Measurements from ENCODE around the gene DAAM1.

The DAAM1 gene

GRCh38 chr14:59199614-59200013 lies 11.1 kb downstream of the DAAM1 start:
- Mint-ChIP-seq H3K27ac (no peak overlapping the region), H3K9me3 (no peaks in the 10 kb centered on the region)

GRCh38 chr14:59200195-59200594 lies 11.7 kb downstream of the DAAM1 start:
- H3K27ac Mint-ChIP-seq, result no peak overlapping the region
- no peaks in the 10 kb centered on the region for H3K36me3 Mint-ChIP-seq (ENCODE audit: low read depth)
- peaks cover 6% of the 10 kb centered on the region for H3K4me1 Mint-ChIP-seq (ENCODE audit: low read depth)
- DNase-seq, result no peak
- H3K9me3 Mint-ChIP-seq, result no peaks in the 10 kb centered on the region
- no peaks in the 10 kb centered on the region for H3K27me3 Mint-ChIP-seq
- H3K4me3 Mint-ChIP-seq, result no peak overlapping the region

More at GRCh38 chr14:59199614-59200013, 11.1 kb downstream of the DAAM1 start:
- Mint-ChIP-seq H3K4me3 (no peak overlapping the region), H3K27me3 (no peaks in the 10 kb centered on the region), H3K36me3 (ENCODE audit: low read depth) (no peaks in the 10 kb centered on the region), H3K4me1 (ENCODE audit: low read depth) (peaks cover 6% of the 10 kb centered on the region)
- DNase-seq, result no peak

- Mint-ChIP-seq H3K27me3 (no peaks in the 10 kb centered on the region), H3K9me3 (no peaks in the 10 kb centered on the region), H3K4me3 (no peak overlapping the region)
These were observed 13.6 kb downstream of the DAAM1 start for GRCh38 chr14:59202031-59202430.

DNA sequence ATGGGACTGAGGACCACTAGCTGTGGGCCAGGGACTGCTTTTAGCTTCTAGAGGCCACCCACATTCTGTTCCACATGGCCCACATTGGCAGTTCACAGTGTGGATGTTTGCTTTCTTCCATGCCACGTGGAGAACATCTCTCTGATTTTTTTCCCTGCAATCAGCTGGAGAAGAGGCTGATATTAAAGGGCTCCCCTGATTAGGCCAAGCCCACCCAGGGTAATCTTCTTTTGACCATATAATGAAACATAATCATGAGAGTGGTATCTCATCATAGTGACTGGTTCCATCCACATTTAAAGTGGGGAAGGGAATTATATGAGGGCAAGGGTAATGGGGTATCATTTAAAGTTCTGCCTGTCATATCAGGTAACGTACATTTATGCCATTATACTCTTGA lies 15.8 kb downstream of the DAAM1 start:
- no peaks in the 10 kb centered on the region for H3K27me3 Mint-ChIP-seq
- no peak for DNase-seq
- H3K4me3 Mint-ChIP-seq, result no peak overlapping the region
- peaks cover 11% of the 10 kb centered on the region for H3K4me1 Mint-ChIP-seq (ENCODE audit: low read depth)
- no peaks in the 10 kb centered on the region for H3K36me3 Mint-ChIP-seq (ENCODE audit: low read depth)
- H3K27ac Mint-ChIP-seq, result no peak overlapping the region
- no peaks in the 10 kb centered on the region for H3K9me3 Mint-ChIP-seq

More at GRCh38 chr14:59202031-59202430, 13.6 kb downstream of the DAAM1 start:
- no peak overlapping the region for H3K27ac Mint-ChIP-seq
- peaks cover 6% of the 10 kb centered on the region for H3K4me1 Mint-ChIP-seq (ENCODE audit: low read depth)
- no peaks in the 10 kb centered on the region for H3K36me3 Mint-ChIP-seq (ENCODE audit: low read depth)
- DNase-seq, result no peak

DNA sequence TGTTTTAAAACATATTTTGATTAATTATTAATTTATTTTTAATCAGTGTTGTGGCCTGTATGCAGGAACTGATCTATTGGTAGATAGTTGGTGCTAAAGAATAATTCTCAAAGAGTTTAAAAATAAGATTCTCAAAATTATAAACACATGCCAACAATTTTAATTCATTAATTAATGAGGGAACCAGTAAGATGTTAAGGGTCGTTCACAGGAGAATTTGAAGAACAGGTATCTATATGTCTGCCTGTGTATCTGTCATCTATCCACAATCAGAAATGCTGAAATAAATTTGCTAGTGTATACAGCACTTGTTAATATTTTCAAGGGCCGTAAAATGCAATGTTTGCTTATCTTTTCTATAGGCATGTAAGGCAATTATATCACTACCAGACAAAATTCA lies 18.4 kb downstream of the DAAM1 start:
- H3K27me3 Mint-ChIP-seq, result no peaks in the 10 kb centered on the region
- no peaks in the 10 kb centered on the region for H3K9me3 Mint-ChIP-seq
- peaks cover 9% of the 10 kb centered on the region for H3K4me1 Mint-ChIP-seq (ENCODE audit: low read depth)
- no peaks in the 10 kb centered on the region for H3K36me3 Mint-ChIP-seq (ENCODE audit: low read depth)
- no peak for DNase-seq
- H3K27ac Mint-ChIP-seq, result no peak overlapping the region
- no peak overlapping the region for H3K4me3 Mint-ChIP-seq

- no peak for DNase-seq
- Mint-ChIP-seq H3K4me3 (no peak overlapping the region), H3K4me1 (ENCODE audit: low read depth) (peaks cover 6% of the 10 kb centered on the region), H3K27ac (peak overlapping the region; percentile 55), H3K36me3 (ENCODE audit: low read depth) (no peaks in the 10 kb centered on the region), H3K9me3 (no peaks in the 10 kb centered on the region), H3K27me3 (no peaks in the 10 kb centered on the region)
These were observed 19.1 kb downstream of the DAAM1 start for GRCh38 chr14:59207506-59207933.

DNA sequence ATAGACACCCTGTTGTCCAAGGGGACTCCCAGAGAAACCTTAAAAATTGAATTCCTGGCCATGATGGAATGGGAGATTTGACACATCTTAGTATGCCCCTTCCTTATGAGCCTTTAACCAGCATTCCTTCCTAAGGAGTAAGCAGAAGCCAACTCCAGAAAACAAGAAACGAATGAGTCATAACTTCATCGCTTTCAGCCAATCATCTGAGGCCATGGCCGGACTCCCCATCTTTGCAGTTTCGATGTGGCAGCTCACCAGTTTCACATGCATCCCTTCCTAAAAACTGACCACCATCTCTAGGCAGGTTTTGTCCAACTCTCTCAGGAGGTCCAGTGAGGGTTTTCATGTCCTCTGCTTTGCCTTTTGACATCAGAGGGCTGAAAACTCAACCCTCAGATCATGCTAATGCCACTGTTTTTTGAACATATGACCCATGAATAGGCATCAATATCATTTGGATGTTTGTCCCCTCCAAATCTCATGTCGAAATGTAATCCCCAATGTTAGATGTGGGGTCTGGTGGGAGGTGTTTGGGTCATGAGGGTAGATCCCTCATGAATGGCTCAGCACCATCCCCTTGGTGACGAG lies 19.9 kb downstream of the DAAM1 start:
- H3K27ac Mint-ChIP-seq, result no peak overlapping the region
- peaks cover 6% of the 10 kb centered on the region for H3K4me1 Mint-ChIP-seq (ENCODE audit: low read depth)
- DNase-seq, result no peak
- H3K4me3 Mint-ChIP-seq, result no peak overlapping the region
- H3K36me3 Mint-ChIP-seq (ENCODE audit: low read depth), result no peaks in the 10 kb centered on the region
- no peaks in the 10 kb centered on the region for H3K27me3 Mint-ChIP-seq
- no peaks in the 10 kb centered on the region for H3K9me3 Mint-ChIP-seq

GRCh38 chr14:59208954-59209353 lies 20.5 kb downstream of the DAAM1 start:
- no peak overlapping the region for H3K4me3 Mint-ChIP-seq
- H3K27me3 Mint-ChIP-seq, result no peaks in the 10 kb centered on the region
- DNase-seq, result no peak
- no peaks in the 10 kb centered on the region for H3K36me3 Mint-ChIP-seq (ENCODE audit: low read depth)
- no peak overlapping the region for H3K27ac Mint-ChIP-seq
- no peaks in the 10 kb centered on the region for H3K9me3 Mint-ChIP-seq
- peaks cover 6% of the 10 kb centered on the region for H3K4me1 Mint-ChIP-seq (ENCODE audit: low read depth)

DNA sequence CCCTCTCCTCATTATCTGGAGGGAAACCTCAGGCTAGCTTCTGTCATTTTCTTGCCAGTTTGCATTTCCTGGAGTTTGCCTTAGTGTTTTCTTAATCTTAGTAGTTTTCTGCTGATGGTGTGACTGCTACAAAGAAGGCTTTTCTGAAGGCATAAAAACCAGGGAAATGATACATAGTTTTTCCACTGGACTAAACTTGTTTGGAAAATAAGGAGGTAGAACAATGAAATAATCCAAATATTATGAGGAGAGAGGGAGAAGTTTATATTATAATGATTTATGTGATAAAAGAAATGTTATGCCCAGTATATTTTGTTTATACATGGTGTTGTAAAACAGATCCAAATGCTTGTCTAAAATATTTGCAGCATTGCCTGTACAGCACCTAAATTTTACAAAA lies 22.2 kb downstream of the DAAM1 start:
- H3K4me3 Mint-ChIP-seq, result no peak overlapping the region
- H3K27me3 Mint-ChIP-seq, result no peaks in the 10 kb centered on the region
- H3K36me3 Mint-ChIP-seq (ENCODE audit: low read depth), result no peaks in the 10 kb centered on the region
- no peak for DNase-seq
- H3K9me3 Mint-ChIP-seq, result no peaks in the 10 kb centered on the region
- H3K27ac Mint-ChIP-seq, result no peak overlapping the region
- H3K4me1 Mint-ChIP-seq (ENCODE audit: low read depth), result peaks cover 8% of the 10 kb centered on the region

- H3K4me1 Mint-ChIP-seq (ENCODE audit: low read depth), result peaks cover 4% of the 10 kb centered on the region
- no peak overlapping the region for H3K27ac Mint-ChIP-seq
These were observed 25.2 kb downstream of the DAAM1 start for GRCh38 chr14:59213368-59214315.

DNA sequence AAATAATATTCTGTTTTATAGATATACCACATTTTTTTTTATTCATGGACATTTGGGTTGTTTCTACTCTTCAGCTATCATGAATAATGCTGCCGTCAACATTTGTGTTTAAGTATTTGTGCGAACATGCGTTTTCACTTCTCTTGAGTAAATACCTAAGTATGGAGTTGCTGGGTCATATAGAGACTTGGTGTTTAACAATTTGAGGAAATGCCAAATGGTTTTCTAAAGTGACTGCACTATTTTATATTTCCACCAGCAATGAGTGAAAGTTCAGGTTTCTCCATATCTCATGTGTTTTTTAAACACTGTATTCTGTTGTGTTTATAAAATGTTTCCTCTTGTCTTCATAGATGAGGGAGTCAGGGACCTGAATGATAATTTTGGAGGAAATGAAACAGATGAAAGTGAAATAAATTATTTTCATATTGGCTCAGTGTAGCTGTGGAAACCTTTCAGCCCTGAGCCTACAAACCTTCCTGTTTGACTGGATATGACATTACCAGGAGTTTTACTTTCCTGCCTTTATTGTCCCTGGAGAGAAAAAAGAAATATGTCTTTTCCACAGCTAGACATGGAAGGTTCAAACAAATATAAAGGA lies 26.3 kb downstream of the DAAM1 start:
- Mint-ChIP-seq H3K27ac (no peak overlapping the region), H3K9me3 (no peaks in the 10 kb centered on the region), H3K4me3 (no peak overlapping the region), H3K36me3 (ENCODE audit: low read depth) (no peaks in the 10 kb centered on the region), H3K4me1 (ENCODE audit: low read depth) (peaks cover 4% of the 10 kb centered on the region), H3K27me3 (no peaks in the 10 kb centered on the region)
- no peak for DNase-seq

More at GRCh38 chr14:59213368-59214315, 25.2 kb downstream of the DAAM1 start:
- Mint-ChIP-seq H3K27me3 (no peaks in the 10 kb centered on the region), H3K4me3 (no peak overlapping the region), H3K36me3 (ENCODE audit: low read depth) (no peaks in the 10 kb centered on the region), H3K9me3 (no peaks in the 10 kb centered on the region)
- no peak for DNase-seq

DNA sequence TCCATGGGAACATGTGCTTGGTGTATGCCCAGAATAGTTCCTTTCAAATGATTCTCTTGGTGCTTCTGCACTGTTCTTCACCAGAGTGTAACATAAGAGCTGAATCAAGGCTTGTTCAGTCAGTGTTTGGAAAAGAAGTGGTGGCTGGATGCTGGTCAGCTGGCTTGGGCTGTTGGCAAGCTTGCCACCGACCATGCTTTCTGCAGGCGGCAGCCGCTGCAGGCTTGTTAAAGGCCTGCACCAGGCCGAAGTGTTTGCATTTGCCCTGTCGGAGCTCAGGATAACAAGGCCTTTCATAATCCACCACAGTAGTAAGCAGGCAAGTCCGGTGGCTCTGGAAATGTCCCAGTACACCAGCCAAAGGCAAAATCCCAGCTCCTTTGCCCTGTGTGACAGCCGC lies 26.9 kb downstream of the DAAM1 start:
- Mint-ChIP-seq H3K27ac (no peak overlapping the region), H3K27me3 (no peaks in the 10 kb centered on the region)
- no peak for DNase-seq

GRCh38 chr14:59215757-59216156 lies 27.3 kb downstream of the DAAM1 start:
- Mint-ChIP-seq H3K27me3 (no peaks in the 10 kb centered on the region), H3K4me1 (ENCODE audit: low read depth) (peaks cover 4% of the 10 kb centered on the region), H3K36me3 (ENCODE audit: low read depth) (no peaks in the 10 kb centered on the region), H3K27ac (no peak overlapping the region), H3K9me3 (no peaks in the 10 kb centered on the region), H3K4me3 (no peak overlapping the region)
- DNase-seq, result no peak

More for the DNA sequence above, 26.9 kb downstream of the DAAM1 start:
- no peaks in the 10 kb centered on the region for H3K36me3 Mint-ChIP-seq (ENCODE audit: low read depth)
- no peaks in the 10 kb centered on the region for H3K9me3 Mint-ChIP-seq
- H3K4me3 Mint-ChIP-seq, result no peak overlapping the region
- peaks cover 4% of the 10 kb centered on the region for H3K4me1 Mint-ChIP-seq (ENCODE audit: low read depth)

- no peak overlapping the region for H3K4me3 Mint-ChIP-seq
These were observed 28.5 kb downstream of the DAAM1 start for GRCh38 chr14:59217011-59217410.

GRCh38 chr14:59221568-59221967 lies 33.1 kb downstream of the DAAM1 start:
- no peak overlapping the region for H3K27ac Mint-ChIP-seq
- DNase-seq, result no peak
- no peaks in the 10 kb centered on the region for H3K4me1 Mint-ChIP-seq (ENCODE audit: low read depth)
- no peak overlapping the region for H3K4me3 Mint-ChIP-seq
- H3K36me3 Mint-ChIP-seq (ENCODE audit: low read depth), result no peaks in the 10 kb centered on the region
- no peaks in the 10 kb centered on the region for H3K27me3 Mint-ChIP-seq
- H3K9me3 Mint-ChIP-seq, result no peaks in the 10 kb centered on the region

More at GRCh38 chr14:59217011-59217410, 28.5 kb downstream of the DAAM1 start:
- DNase-seq, result no peak
- Mint-ChIP-seq H3K9me3 (no peaks in the 10 kb centered on the region), H3K27ac (no peak overlapping the region), H3K36me3 (ENCODE audit: low read depth) (no peaks in the 10 kb centered on the region), H3K27me3 (no peaks in the 10 kb centered on the region), H3K4me1 (ENCODE audit: low read depth) (peaks cover 4% of the 10 kb centered on the region)
